Cardiac ventricle fibroblast (primary cell): ENCODE measurements around the gene STAG1. TPM values are rescaled to one million over a fixed set of nuclear protein-coding genes. Genes with fewer than 3 reads are reported as not detected.

Experiments used
- total RNA-seq: library from RNA; depleted of rRNA; stranded (reverse); fragments of >200 nt; gene quantifications from 2 replicates; pipeline ENCODE4 v1.2.3, GENCODE V29; 2015

Gene STAG1
- 22.7 and 26.8 TPM in 2 replicates for total RNA-seq

GRCh38 chr3:136752172-136752421, at the start of gene STAG1:
STAG1 (minus strand) TSS chr3:136752378; CDS start chr3:136630898, 121,480 bp downstream.

Other genes with a start within 250 kb of the STAG1 start
- 7.7 and 12.2 TPM in 2 replicates for gene SLC35G2, start 66.7 kb upstream of the STAG1 start, total RNA-seq
- 30.5 and 53.7 TPM in 2 replicates for gene NCK1, start 109.8 kb upstream of the STAG1 start, total RNA-seq
- 0.44 and 0.64 TPM in 2 replicates for gene IL20RB, start 205.6 kb upstream of the STAG1 start, total RNA-seq